Measurements from ENCODE around the gene WDR72.

GRCh38 chr15:53762916-53763315 is 3.5 kb upstream of the WDR72 start:
- TF ChIP-seq, protein P1, sequence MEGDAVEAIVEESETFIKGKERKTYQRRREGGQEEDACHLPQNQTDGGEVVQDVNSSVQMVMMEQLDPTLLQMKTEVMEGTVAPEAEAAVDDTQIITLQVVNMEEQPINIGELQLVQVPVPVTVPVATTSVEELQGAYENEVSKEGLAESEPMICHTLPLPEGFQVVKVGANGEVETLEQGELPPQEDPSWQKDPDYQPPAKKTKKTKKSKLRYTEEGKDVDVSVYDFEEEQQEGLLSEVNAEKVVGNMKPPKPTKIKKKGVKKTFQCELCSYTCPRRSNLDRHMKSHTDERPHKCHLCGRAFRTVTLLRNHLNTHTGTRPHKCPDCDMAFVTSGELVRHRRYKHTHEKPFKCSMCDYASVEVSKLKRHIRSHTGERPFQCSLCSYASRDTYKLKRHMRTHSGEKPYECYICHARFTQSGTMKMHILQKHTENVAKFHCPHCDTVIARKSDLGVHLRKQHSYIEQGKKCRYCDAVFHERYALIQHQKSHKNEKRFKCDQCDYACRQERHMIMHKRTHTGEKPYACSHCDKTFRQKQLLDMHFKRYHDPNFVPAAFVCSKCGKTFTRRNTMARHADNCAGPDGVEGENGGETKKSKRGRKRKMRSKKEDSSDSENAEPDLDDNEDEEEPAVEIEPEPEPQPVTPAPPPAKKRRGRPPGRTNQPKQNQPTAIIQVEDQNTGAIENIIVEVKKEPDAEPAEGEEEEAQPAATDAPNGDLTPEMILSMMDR (IDR thresholded peaks at IDR 0.05), result no peak
- TF ChIP-seq POLR2AphosphoS5 (IDR thresholded peaks at IDR 0.05), result no peak
